ENCODE measurements around the gene TFF3. TPM values are rescaled to one million over a fixed set of nuclear protein-coding genes. Genes with fewer than 3 reads are reported as not detected.

TFF3 gene
- total and polyA plus RNA-seq, 2 of the 4 experiments (the other 2 are of a cell fraction) = not detected

DNA sequence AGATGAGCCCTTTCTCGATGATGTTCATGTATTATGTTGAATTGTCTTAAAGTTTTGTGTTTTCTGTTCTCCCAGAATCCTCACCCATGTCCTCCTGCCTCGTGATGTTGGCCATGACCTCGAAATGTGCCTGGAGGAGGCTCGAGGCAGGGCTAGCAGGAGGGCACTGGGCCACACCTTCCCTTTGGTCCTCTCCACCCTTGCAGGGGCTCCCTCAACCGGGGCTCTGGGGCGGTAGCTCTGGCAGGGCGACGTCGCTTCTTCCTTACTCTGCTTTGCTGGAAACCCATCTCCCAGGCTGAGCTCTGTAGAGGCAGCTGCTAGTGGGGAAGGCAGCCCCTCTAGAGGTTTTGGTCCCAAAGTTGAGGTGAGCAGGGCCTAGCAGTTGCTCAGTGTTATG is 14.3 kb downstream of the TFF3 start:
- H3K4ac ChIP-seq (ENCODE audit: low read depth, low read length) = no peak overlapping the region
- no peak overlapping the region for H3K9ac ChIP-seq (ENCODE audit: low read depth, low read length)
- peaks cover 3% of the 10 kb centered on the region; the same call in 1 of the 2 replicates for H3K36me3 ChIP-seq (ENCODE audit: control insufficient read depth, insufficient read depth, low read length)
- no peak overlapping the region for H3K14ac ChIP-seq (replicated peaks; ENCODE audit: low read depth, low read length)
- in situ Hi-C loops (cut with MboI; ENCODE audit: low sequenced_read_pairs) = no loop called here
- no peak overlapping the region for H3K27ac ChIP-seq (ENCODE audit: insufficient read depth, low read length)
- no peak for TF ChIP-seq FOS (IDR thresholded peaks at IDR 0.05; ENCODE audit: low read depth, low read length)
- TF ChIP-seq SMC3 (IDR thresholded peaks at IDR 0.05; ENCODE audit: low read depth, low read length) = no peak
- no peak for TF ChIP-seq CEBPB (IDR thresholded peaks at IDR 0.05; ENCODE audit: low read depth, low read length)
- no peak for TF ChIP-seq MAFK (IDR thresholded peaks at IDR 0.05; ENCODE audit: low read depth, low read length)
- ATAC-seq (ENCODE audit: low read depth) (no peak), DNase-seq (no peak)
- intact Hi-C loops (cut with micrococcal nuclease) = no loop called here
- no peak overlapping the region for H2BK120ac ChIP-seq (ENCODE audit: low read depth, low read length)
- no peak overlapping the region for H2BK5ac ChIP-seq (ENCODE audit: low read depth, low read length, poor library complexity, severe bottlenecking)
- H4K91ac ChIP-seq (ENCODE audit: insufficient read depth, low read depth, low read length) = no peak overlapping the region
- H3K27me3 ChIP-seq (ENCODE audit: control insufficient read depth, insufficient read depth, low read length) = peaks cover 19% of the 10 kb centered on the region
- WGBS, 2 experiments (ENCODE audit: extremely low coverage in 2 of 2, insufficient read length in 1 of 2) = 80% methylated on average over 4 of the region's 9 CpGs; no CpG with 5 or more reads in 1 of the 2 experiments
- H3K56ac ChIP-seq (ENCODE audit: extremely low read depth, insufficient read depth, low read length) = no peak overlapping the region
- H3K4me2 ChIP-seq (ENCODE audit: low read depth, low read length) = no peak overlapping the region
- H4K8ac ChIP-seq (ENCODE audit: low read depth in 2 of 2, low read length in 2 of 2) = no peak overlapping the region
- no peak overlapping the region for H3K4me3 ChIP-seq (ENCODE audit: insufficient read depth, low read depth, low read length)
- H2BK20ac ChIP-seq (ENCODE audit: low read depth, low read length) = no peak overlapping the region
- H3K9me3 ChIP-seq (ENCODE audit: control insufficient read depth, insufficient read depth, low read length) = no peaks in the 10 kb centered on the region
- no peak overlapping the region for H3K18ac ChIP-seq (ENCODE audit: low read depth, low read length)
- BruUV-seq (replicated peaks) = no TSS peak
- H2AFZ ChIP-seq (replicated peaks; ENCODE audit: low read length, poor library complexity) = no peak overlapping the region
- no peaks in the 10 kb centered on the region for H3K4me1 ChIP-seq (ENCODE audit: control insufficient read depth, insufficient read depth, low read length)
- no peak overlapping the region for H4K5ac ChIP-seq (ENCODE audit: low read depth, low read length)
- POLR2A ChIA-PET (ENCODE audit: unreplicated experiment) = no interaction called here
- no peaks in the 10 kb centered on the region for H3K79me1 ChIP-seq (ENCODE audit: low read depth in 1 of 2, low read length in 2 of 2)
- H2BK15ac ChIP-seq (ENCODE audit: low read depth, low read length) = no peak overlapping the region
- CTCF ChIA-PET = interaction anchor here (0.5 kb wide), 1 partner anchor 162 kb away, joined by 3 read pairs; no protein-coding TSS in a partner anchor
- dilution Hi-C loops (cut with HindIII; ENCODE audit: low sequenced_read_pairs, unreplicated experiment) = no loop called here
- H3K23ac ChIP-seq (ENCODE audit: low read depth, low read length) = no peak overlapping the region
- no peak overlapping the region for H2AK9ac ChIP-seq (replicated peaks; ENCODE audit: low read depth, low read length, poor library complexity)
- no peak overlapping the region for H2AK5ac ChIP-seq (ENCODE audit: low read depth, low read length)
- no peaks in the 10 kb centered on the region for H4K20me1 ChIP-seq (ENCODE audit: insufficient read depth, low read length)
- H3K9me1 ChIP-seq (ENCODE audit: insufficient read depth, low read length) = no peaks in the 10 kb centered on the region; the same call in 1 of the 2 replicates
